ENCODE results near the gene SLC38A10. TPM values are rescaled to one million over a fixed set of nuclear protein-coding genes. Genes with fewer than 3 reads are reported as not detected.

Gene SLC38A10
- total and polyA plus RNA-seq, 2 of the 4 experiments (the other 2 are of a cell fraction) = 12.7 to 46.7 TPM

DNA sequence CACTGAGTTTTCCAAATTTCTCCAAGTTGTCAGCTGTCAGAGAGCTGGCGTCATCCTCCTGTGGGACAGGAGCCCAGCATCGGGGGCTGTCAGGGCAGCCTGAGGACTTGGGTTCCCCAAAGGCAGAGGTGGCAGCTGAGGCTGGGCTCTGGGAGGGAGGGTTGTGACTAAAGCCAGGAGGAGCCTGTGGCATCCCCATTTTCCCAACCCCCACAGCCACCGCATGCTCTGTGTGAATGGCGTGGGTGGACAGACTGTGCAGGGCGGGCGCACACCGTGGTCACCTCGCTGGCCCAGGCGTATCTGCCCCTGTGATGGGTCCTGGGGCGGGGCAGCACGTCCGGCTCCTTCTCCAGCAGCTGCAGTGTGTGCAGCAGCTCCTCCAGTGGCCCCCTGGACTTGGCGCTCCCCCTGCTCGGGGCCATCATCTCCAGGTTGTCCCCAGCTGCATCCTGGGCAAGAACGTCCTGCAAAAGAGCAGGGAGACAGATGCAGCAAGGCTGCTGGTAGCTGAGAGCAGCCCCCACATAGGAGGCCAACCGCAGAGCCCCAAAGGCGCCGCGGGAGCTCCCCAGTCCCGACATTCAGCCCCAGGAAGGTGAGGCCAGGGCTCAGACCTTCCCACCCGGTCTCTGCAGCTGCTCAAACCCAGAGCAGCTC is 97.1 kb downstream of the SLC38A10 start:
- no TSS peak for BruUV-seq (replicated peaks)

More for the DNA sequence above, 97.1 kb downstream of the SLC38A10 start:
- no peak overlapping the region for H3K4me3 ChIP-seq (ENCODE audit: insufficient read depth, low read depth, low read length)
- no peak for TF ChIP-seq RFX5 (IDR thresholded peaks at IDR 0.05; ENCODE audit: low read depth, low read length)
- no peak for TF ChIP-seq MXI1 (IDR thresholded peaks at IDR 0.05; ENCODE audit: borderline replicate concordance, low read depth, low read length)
- TF ChIP-seq CEBPB (IDR thresholded peaks at IDR 0.05; ENCODE audit: low read depth, low read length) = no peak
- TF ChIP-seq FOS (IDR thresholded peaks at IDR 0.05; ENCODE audit: low read depth, low read length) = no peak
- no peak for TF ChIP-seq BHLHE40 (IDR thresholded peaks at IDR 0.05; ENCODE audit: low read depth, low read length)
- no peak for TF ChIP-seq SMC3 (IDR thresholded peaks at IDR 0.05; ENCODE audit: low read depth, low read length)
- no peak for TF ChIP-seq NFE2L2 (IDR thresholded peaks at IDR 0.05; ENCODE audit: low read depth, low read length)
- no peak for ATAC-seq (ENCODE audit: low read depth)
- H4K8ac ChIP-seq (ENCODE audit: low read depth in 2 of 2, low read length in 2 of 2) = no peak overlapping the region
- H3K9ac ChIP-seq (ENCODE audit: low read depth, low read length) = no peak overlapping the region
- no peak overlapping the region for H2BK15ac ChIP-seq (ENCODE audit: low read depth, low read length)
- no peak overlapping the region for H3K4ac ChIP-seq (ENCODE audit: low read depth, low read length)
- ChIA-PET POLR2A (ENCODE audit: unreplicated experiment) (no interaction called here), CTCF (no interaction called here)
- H3K18ac ChIP-seq (ENCODE audit: low read depth, low read length) = no peak overlapping the region
- no peak overlapping the region for H3K4me2 ChIP-seq (ENCODE audit: low read depth, low read length)
- no peak overlapping the region for H3K56ac ChIP-seq (ENCODE audit: extremely low read depth, insufficient read depth, low read length)
- no peak overlapping the region for H3K23ac ChIP-seq (ENCODE audit: low read depth, low read length)
- no peaks in the 10 kb centered on the region for H3K9me1 ChIP-seq (ENCODE audit: insufficient read depth, low read length)
- intact Hi-C loops (cut with micrococcal nuclease) = no loop called here
- no peak overlapping the region for H2AFZ ChIP-seq (replicated peaks; ENCODE audit: low read length, poor library complexity)
- dilution Hi-C loops (cut with HindIII; ENCODE audit: low sequenced_read_pairs, unreplicated experiment) = no loop called here
- H3K4me1 ChIP-seq (ENCODE audit: control insufficient read depth, insufficient read depth, low read length) = no peaks in the 10 kb centered on the region
- no peaks in the 10 kb centered on the region for H3K9me3 ChIP-seq (ENCODE audit: control insufficient read depth, insufficient read depth, low read length)
- no peak overlapping the region for H4K5ac ChIP-seq (ENCODE audit: low read depth, low read length)
- H3K27ac ChIP-seq (ENCODE audit: insufficient read depth, low read length) = no peak overlapping the region
- in situ Hi-C loops (cut with MboI; ENCODE audit: low sequenced_read_pairs) = no loop called here
- peaks cover 6% of the 10 kb centered on the region for H3K36me3 ChIP-seq (ENCODE audit: control insufficient read depth, insufficient read depth, low read length)
- no peak for DNase-seq
- no peak overlapping the region for H4K91ac ChIP-seq (ENCODE audit: insufficient read depth, low read depth, low read length)
- H3K27me3 ChIP-seq (ENCODE audit: control insufficient read depth, insufficient read depth, low read length) = no peaks in the 10 kb centered on the region
- no peak overlapping the region for H2BK20ac ChIP-seq (ENCODE audit: low read depth, low read length)
- no peak overlapping the region for H2BK5ac ChIP-seq (ENCODE audit: low read depth, low read length, poor library complexity, severe bottlenecking)
- H4K20me1 ChIP-seq (ENCODE audit: insufficient read depth, low read length) = no peaks in the 10 kb centered on the region; the same call in 1 of the 2 replicates
- H2BK120ac ChIP-seq (ENCODE audit: low read depth, low read length) = no peak overlapping the region
- H2AK9ac ChIP-seq (replicated peaks; ENCODE audit: low read depth, low read length, poor library complexity) = no peak overlapping the region
- 90% methylated on average over 3 of the region's 21 CpGs; no CpG with 5 or more reads in 1 of the 2 experiments for WGBS, 2 experiments (ENCODE audit: extremely low coverage in 2 of 2, insufficient read length in 1 of 2)
- H3K79me1 ChIP-seq (ENCODE audit: low read depth in 1 of 2, low read length in 2 of 2) = no peaks in the 10 kb centered on the region
- H2AK5ac ChIP-seq (ENCODE audit: low read depth, low read length) = no peak overlapping the region
- H3K14ac ChIP-seq (replicated peaks; ENCODE audit: low read depth, low read length) = no peak overlapping the region

Measured in IMR-90 (cell line).